ENCODE data around the gene GTPBP4.
A peak's percentile ranks its signal among the peaks of the same experiment; 100 is the strongest.

GTPBP4 gene

GRCh38 chr10:987870-988666, at the start of gene GTPBP4:
Gene GTPBP4 (plus strand): TSS chr10:988434. CDS start chr10:988480, 46 bp downstream.
- peak; percentile 81 for DNase-seq (ENCODE audit: low read depth)

- DNase-seq (ENCODE audit: low read depth) = no peak
Observed at GRCh38 chr10:938941-939678, 49.1 kb upstream of the GTPBP4 start.

GRCh38 chr10:943334-944033, 44.8 kb upstream of the GTPBP4 start:
- DNase-seq (ENCODE audit: low read depth) = no peak

- DNase-seq (ENCODE audit: low read depth) = peak; percentile 25
Observed at GRCh38 chr10:944034-944831, 44.0 kb upstream of the GTPBP4 start.

- DNase-seq (ENCODE audit: low read depth) = no peak
Observed at GRCh38 chr10:945778-946177, 42.5 kb upstream of the GTPBP4 start.

GRCh38 chr10:947051-947450, 41.2 kb upstream of the GTPBP4 start:
- no peak for DNase-seq (ENCODE audit: low read depth)

- DNase-seq (ENCODE audit: low read depth) = no peak
Observed at GRCh38 chr10:947881-948280, 40.4 kb upstream of the GTPBP4 start.

- no peak for DNase-seq (ENCODE audit: low read depth)
Observed at GRCh38 chr10:948347-948746, 39.9 kb upstream of the GTPBP4 start.

- DNase-seq (ENCODE audit: low read depth) = no peak
Observed at GRCh38 chr10:949446-949845, 38.8 kb upstream of the GTPBP4 start.

GRCh38 chr10:953836-954235, 34.4 kb upstream of the GTPBP4 start:
- DNase-seq (ENCODE audit: low read depth) = no peak

- DNase-seq (ENCODE audit: low read depth) = no peak
Observed at GRCh38 chr10:954396-954795, 33.8 kb upstream of the GTPBP4 start.

GRCh38 chr10:955127-955819, 33.0 kb upstream of the GTPBP4 start:
- DNase-seq (ENCODE audit: low read depth) = no peak

- no peak for DNase-seq (ENCODE audit: low read depth)
Observed at GRCh38 chr10:955820-956217, 32.4 kb upstream of the GTPBP4 start.

- DNase-seq (ENCODE audit: low read depth) = no peak
Observed at GRCh38 chr10:958106-958505, 30.1 kb upstream of the GTPBP4 start.

- no peak for DNase-seq (ENCODE audit: low read depth)
Observed at GRCh38 chr10:958856-959255, 29.4 kb upstream of the GTPBP4 start.

GRCh38 chr10:962342-962741, 25.9 kb upstream of the GTPBP4 start:
- DNase-seq (ENCODE audit: low read depth) = no peak

GRCh38 chr10:963186-963585, 25.0 kb upstream of the GTPBP4 start:
- no peak for DNase-seq (ENCODE audit: low read depth)

- DNase-seq (ENCODE audit: low read depth) = no peak
Observed at GRCh38 chr10:963655-964054, 24.6 kb upstream of the GTPBP4 start.

GRCh38 chr10:964321-964987, 23.8 kb upstream of the GTPBP4 start:
- DNase-seq (ENCODE audit: low read depth) = no peak

GRCh38 chr10:964988-965417, 23.2 kb upstream of the GTPBP4 start:
- DNase-seq (ENCODE audit: low read depth) = no peak

Measured in GM04503 (cell line).